Activated CD4-positive, alpha-beta T cell treated with anti-CD3 and anti-CD28 coated beads for 4 hours (primary cell): ENCODE data around the gene NATD1.
"Not testable (repeated sequence)": the region's sequence is repeated elsewhere in the genome, so short reads cannot be mapped to it uniquely, and the experiment has no call there.

Experiments used
- DNase-seq, 2 donors: peaks; one replicate each; pipeline ENCODE4 v3.0.0-alpha.2; 2020

Gene NATD1

DNA sequence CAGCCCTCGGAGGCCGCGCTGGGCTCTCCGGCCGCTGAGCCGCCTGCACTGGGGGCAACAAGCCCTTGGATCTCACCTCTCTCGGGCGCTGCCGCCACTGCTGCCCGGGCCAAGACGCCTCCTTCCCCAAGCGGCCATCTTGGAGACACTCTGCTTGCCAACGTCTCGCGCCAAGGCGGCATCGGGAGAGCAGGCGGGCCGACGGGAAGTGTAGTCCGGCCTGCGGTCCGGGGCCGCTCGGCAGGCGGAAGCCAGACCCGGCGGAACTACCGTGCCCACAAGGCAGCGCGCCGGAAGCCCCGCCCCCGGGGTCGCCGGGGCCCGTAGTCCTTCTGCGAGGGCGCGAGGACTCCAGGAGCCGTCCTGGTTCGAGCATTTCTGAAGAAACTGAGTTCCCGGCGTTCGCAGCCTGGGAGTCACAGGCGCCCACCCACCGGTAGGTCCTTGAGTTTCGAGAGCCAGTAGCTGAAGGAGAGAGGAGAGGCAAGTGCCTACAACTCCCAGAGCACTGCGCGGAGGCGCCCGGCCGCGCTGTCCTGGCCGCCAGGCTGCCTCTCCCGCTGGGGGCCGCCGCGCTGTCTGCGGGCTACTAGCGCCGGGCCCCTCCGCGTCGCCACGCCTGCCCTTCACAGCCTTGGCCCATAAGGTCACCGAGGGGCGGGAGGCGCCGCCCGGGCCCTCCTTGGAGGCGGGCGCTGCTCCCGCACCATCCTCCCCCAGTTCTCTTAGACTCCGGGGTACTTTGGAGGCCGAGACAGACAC, 39.0 kb downstream of the NATD1 start, which contains the start of gene TMEM11:
Gene TMEM11, minus strand, starts transcription at position 147 of the 762 bp plus-strand sequence. Its CDS starts 9 bp downstream, at position 138.
- peak; percentile 92 to 95 for DNase-seq

GRCh38 chr17:21213638-21214014, 39.6 kb downstream of the NATD1 start:
- no peak for DNase-seq

DNA sequence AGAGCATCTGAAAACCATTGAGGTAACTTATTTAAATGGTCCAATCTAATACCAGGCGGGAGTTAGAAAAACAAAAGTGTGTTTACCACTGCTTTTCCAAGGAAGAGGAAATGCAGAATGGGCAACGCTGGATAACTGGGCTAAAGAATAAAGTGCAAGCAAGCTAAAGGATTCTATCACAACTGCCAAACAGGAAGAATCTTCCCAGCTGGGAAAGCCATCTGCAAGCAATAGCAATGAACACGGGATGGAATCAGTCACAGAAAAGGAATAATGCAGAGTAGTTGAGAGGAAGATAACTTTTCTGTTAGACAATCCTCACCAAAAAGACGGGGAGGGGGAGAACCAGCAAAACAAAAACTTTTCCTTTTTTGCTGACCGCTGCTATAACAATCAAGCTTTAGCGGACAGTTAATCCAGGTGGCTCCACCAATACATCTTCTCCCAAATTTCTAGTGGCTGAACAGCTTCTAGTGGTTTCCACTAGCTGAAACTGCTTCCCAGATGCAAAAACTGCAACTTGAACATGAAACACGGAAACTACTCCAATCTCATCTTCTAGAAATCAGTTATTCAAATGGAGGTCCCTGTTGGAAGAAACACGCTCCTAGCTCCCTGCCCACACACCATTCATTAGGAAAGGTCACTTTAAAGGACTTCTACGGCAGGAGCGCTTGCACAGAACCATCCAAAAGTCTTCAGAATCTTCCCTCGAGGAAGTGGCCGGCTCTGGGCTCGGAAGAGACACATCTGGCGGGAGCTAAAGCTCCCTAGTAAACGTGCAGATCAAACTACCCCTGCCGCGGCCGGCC, 40.2 kb downstream of the NATD1 start:
- DNase-seq = no peak

- DNase-seq = no peak
Observed at GRCh38 chr17:21211825-21212479, 41.3 kb downstream of the NATD1 start.

GRCh38 chr17:21210411-21211076, 42.7 kb downstream of the NATD1 start:
- no peak for DNase-seq

GRCh38 chr17:21209511-21210175, 43.6 kb downstream of the NATD1 start:
- no peak for DNase-seq

GRCh38 chr17:21208352-21208751, 44.9 kb downstream of the NATD1 start:
- DNase-seq = no peak

DNA sequence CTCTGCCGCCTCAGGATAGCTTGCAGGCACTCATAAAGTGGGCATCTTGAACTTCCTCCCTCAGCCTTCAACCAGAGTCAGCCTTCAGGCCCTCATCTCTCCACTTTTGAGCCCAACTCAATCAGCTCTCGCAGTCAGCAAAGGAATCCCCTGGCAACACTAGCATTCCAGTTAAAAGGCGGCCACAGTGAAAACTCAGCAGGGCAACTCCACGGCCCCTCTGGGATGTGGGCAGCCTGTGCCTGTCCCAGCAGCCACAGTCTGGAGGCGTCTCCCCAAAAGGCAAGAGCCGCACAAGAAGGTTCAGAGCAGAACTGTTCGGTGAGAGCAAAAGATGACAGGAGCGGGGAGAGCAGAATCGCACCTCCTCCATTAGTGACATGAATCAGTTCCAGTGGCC, 48.3 kb downstream of the NATD1 start:
- DNase-seq = no peak

GRCh38 chr17:21202512-21202911, 50.7 kb downstream of the NATD1 start:
- DNase-seq = no peak

- no peak for DNase-seq
Observed at GRCh38 chr17:21201874-21202273, 51.3 kb downstream of the NATD1 start.

- no peak for DNase-seq
Observed at GRCh38 chr17:21201298-21201595, 52.0 kb downstream of the NATD1 start.

GRCh38 chr17:21200590-21201297, 52.5 kb downstream of the NATD1 start:
- no peak for DNase-seq

DNA sequence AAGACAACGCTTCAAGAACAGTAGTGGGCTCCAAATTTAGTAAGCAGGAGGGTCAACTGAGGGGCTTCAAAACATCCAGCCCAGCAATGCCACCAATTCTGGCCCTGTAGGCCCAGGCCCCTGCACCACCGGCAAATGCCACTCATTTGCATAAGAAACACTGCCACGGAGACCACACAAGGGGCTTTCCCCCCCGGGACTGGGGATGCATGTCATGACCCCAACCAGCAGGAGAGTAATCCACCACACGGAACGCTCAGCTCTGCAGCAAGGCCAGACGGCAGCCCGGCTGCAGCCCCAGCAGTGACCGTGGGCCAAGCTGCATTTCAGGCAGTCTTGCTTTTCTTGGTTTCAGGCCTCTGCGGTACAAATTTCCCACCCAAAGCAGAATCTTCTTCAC, 53.4 kb downstream of the NATD1 start:
- no peak for DNase-seq

DNA sequence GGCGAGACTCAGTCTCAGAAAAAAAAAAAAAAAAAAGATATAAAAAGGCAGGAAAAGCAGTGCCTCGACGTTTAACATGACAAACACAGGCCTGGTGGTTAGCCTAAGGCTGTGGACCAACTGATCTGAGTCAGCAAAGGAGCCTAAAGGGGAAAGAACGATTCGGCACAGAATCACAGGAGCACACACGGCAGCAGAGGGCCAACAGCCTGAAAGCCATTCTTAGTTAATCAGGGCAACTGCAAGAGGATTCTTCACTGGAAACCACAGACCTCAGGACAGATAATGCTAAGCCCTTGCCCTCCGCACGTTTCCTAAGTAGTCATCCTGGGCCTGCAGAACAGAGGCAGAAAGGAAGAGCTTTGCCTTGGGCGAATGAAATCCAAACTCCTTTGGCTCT, 53.9 kb downstream of the NATD1 start:
- DNase-seq = no peak

- DNase-seq = no peak
Observed at GRCh38 chr17:21198411-21198810, 54.8 kb downstream of the NATD1 start.

- no peak for DNase-seq
Observed at GRCh38 chr17:21196126-21196525, 57.1 kb downstream of the NATD1 start.

DNA sequence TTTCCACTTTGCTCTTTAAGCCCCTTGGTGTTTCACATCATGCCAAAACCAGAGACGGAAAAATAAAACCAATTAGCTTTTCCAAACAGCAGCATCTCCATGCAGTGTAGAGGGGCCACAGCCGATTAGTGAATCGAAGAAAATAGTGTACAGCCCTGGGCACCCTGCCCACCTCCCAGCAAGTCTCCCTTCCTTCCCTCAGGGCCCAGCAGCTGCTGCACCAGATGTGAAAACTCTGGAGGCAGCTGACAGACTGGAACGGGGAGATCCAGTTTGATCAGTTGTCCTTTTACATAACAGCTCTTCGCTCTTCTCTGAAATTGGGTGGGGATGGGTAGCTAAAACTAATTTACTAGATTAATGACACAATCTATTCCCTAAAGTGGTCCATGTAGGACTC, 58.5 kb downstream of the NATD1 start:
- DNase-seq = no peak

DNA sequence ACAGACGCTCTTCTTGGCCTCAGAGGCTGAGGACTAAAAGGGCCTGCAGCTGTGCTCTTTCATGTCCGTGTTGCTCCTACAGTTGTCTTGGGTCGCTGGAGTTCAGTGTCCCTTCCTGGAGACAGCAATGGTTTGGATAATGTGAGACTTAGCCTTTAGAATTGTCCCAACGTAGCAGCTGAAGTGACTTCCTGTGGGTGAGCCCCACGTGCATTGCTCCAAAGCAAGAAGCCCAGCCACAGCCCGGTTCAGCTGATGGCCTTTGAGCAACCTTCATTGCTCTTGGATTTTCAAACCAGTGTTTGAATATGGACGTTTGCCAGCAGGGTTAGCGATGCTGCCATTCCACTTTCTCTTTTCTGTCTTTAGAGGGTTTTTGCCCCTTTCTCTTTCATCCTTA, 59.0 kb downstream of the NATD1 start:
- DNase-seq = no peak

DNA sequence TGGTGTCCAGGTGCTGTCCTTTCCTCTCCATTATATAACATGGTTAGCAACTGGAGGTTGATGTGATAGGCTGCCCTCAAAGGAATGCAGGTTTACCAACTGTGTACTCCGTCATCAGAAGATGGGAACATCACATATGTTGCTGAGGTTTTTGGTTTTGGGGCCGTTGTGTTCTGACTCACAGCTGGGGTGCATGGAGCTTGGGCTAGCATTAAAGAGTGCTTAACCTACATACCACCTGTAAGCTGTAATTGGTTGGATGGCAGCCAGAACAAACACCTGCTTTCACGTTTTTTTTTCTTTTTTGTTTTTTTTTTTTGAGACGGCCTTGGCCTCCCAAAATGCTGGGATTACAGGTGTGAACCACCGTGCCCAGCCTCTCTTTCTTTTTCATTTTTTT, 60.2 kb downstream of the NATD1 start:
- DNase-seq = no peak

DNA sequence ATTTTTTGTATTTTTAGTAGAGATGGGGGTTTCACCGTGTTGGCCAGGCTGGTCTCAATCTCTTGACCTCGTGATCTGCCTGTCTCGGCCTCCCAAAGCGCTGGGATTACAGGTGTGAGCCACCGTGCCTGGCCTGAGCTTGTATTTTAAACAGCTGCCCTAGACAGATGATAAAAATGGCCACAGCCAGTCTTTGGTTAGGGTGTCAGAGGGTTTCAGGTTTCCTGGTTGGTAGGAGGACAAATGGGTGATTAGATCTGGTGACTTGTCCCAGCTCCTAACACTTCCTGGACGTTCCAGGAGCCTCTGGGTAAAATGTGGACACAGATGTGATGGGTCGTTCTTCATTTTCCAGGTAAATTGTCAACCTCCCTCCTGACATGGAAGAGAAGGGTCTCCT, 60.8 kb downstream of the NATD1 start:
- DNase-seq = not testable (repeated sequence)

DNA sequence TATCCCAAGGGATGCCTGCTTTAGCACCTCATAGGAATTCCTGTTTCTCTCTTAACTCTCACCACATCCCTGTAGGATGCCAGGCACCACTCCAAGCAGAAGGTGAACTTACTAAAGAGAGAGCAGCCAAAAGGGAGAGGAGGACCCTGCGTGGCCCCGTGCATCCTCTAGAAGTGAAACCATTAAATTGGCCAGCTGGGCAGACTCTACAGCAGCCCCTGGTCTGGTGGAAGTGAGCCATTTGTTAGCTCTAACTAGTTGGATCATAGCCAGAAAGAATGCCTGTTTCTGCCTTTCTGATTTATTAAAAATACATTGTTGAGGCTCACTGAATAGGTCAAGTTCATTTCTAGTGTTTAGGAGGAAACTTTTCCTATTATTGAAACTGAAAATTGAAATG, 61.5 kb downstream of the NATD1 start:
- no peak for DNase-seq

GRCh38 chr17:21190078-21190477, 63.1 kb downstream of the NATD1 start:
- no peak for DNase-seq
